ENCODE data around the gene SLC27A5. TPM values are rescaled to one million over a fixed set of nuclear protein-coding genes. Genes with fewer than 3 reads are reported as not detected.

The SLC27A5 gene
- total and polyA plus RNA-seq, 2 of the 13 experiments (the other 11 are each of a cell fraction or from before 2014, with no cell fraction given): 30.3 to 40.2 TPM

DNA sequence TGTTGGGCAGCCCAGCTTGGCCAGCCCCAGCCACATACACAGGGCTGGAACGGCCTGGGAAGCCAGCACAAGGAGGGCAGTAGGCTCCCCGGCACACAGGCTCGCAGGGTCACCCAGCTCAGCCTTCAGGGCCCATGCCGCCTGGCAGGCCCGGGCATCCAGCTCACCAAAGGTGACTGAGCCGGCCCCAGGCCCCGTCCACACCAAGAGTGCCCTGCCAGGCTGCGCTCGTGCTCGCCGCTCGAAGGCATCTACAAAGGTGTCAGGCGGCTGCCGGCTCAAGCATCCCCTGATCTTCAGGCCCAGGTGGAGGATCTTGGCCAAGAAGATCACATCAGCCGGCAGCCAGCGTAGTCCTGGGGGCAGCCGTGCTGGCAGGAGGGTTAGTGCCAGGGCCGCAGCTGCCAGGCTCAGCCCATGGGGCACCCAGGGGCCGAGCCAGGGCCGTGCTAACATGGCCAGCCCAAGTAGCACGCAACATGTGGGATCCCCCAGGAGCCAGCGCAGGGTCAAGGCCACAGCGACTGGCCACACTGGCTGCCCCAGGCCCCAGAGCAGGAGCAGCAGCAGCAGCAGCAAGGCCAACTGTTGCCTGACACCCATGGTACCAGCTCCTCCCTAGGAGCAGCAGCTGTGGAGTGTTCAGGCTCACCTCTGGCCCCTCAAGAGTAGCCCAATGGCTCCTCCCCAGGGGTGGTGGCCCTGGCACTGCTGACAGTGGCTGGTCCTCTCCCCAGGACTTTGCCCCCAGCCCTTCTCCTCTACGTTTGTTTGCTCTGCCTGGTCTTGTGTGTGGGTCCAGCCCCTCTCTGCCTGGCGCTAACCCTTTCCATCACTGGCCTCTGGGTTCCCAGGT is at the start of gene SLC27A5 (continued):
- TF ChIP-seq KDM3A (CRISPR knock-in tag; IDR thresholded peaks at IDR 0.05; ENCODE audit: low read depth) (0 out of 2 replicates have a peak, but pooled peaks have one; percentile 6), ZNF143 (CRISPR knock-in tag; IDR thresholded peaks at IDR 0.05) (peak; percentile 38; the same call in 1 of the 2 replicates), ATF3 (CRISPR knock-in tag; IDR thresholded peaks at IDR 0.05) (no peak), HMG20A (CRISPR knock-in tag; IDR thresholded peaks at IDR 0.05; ENCODE audit: borderline replicate concordance) (no peak), RBM22 (optimal IDR thresholded peaks at IDR 0.05; ENCODE audit: low read length) (no peak), ZNF225 (CRISPR knock-in tag; IDR thresholded peaks at IDR 0.05) (peak; percentile 31; the same call in 1 of the 2 replicates), ZNF782 (CRISPR knock-in tag; IDR thresholded peaks at IDR 0.05; ENCODE audit: borderline replicate concordance) (peak; percentile 29; the same call in 1 of the 2 replicates), ZBTB40 (IDR thresholded peaks at IDR 0.05) (no peak), ZBTB40 (CRISPR knock-in tag; IDR thresholded peaks at IDR 0.05) (no peak; the same call in 1 of the 2 replicates), HES4 (CRISPR knock-in tag; IDR thresholded peaks at IDR 0.05; ENCODE audit: borderline replicate concordance) (0 out of 2 replicates have a peak, but pooled peaks have one; percentile 31), ASH2L (IDR thresholded peaks at IDR 0.05; ENCODE audit: insufficient read length, low read depth, low read length) (peak; percentile 31), JUNB (CRISPR knock-in tag; IDR thresholded peaks at IDR 0.05; ENCODE audit: borderline replicate concordance) (no peak), NR2F6 (IDR thresholded peaks at IDR 0.05) (peak; percentile 72; the same call in 1 of the 2 replicates), NR2F6 (CRISPR knock-in tag; IDR thresholded peaks at IDR 0.05) (peak; percentile 86), BORCS8-MEF2B (CRISPR knock-in tag; IDR thresholded peaks at IDR 0.05) (no peak; the same call in 1 of the 2 replicates)
- TF ChIP-seq, protein P1, sequence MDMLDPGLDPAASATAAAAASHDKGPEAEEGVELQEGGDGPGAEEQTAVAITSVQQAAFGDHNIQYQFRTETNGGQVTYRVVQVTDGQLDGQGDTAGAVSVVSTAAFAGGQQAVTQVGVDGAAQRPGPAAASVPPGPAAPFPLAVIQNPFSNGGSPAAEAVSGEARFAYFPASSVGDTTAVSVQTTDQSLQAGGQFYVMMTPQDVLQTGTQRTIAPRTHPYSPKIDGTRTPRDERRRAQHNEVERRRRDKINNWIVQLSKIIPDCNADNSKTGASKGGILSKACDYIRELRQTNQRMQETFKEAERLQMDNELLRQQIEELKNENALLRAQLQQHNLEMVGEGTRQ (IDR thresholded peaks at IDR 0.05; ENCODE audit: low read depth, low read length): no peak
- TF ChIP-seq, protein P1 (CRISPR knock-in tag; IDR thresholded peaks at IDR 0.05; ENCODE audit: borderline replicate concordance): no peak

Measured in HepG2 (cell line).